Measurements from ENCODE around the gene KIF13A.

- TF ChIP-seq FOXK2 (IDR thresholded peaks at IDR 0.05) (no peak), NFIC (IDR thresholded peaks at IDR 0.05; ENCODE audit: low read depth, low read length) (no peak), CEBPB (IDR thresholded peaks at IDR 0.05; ENCODE audit: borderline replicate concordance in 1 of 2, low read depth in 2 of 2, low read length in 2 of 2) (no peak), ZBED1 (IDR thresholded peaks at IDR 0.05; ENCODE audit: borderline replicate concordance) (no peak)
Observed at GRCh38 chr6:17714177-17714576, 273.3 kb downstream of the KIF13A start.

Measured in GM12878 (cell line).